ENCODE data around the gene MSI1.
A peak's percentile ranks its signal among the peaks of the same experiment; 100 is the strongest.
"Not testable (repeated sequence)": the region's sequence is repeated elsewhere in the genome, so short reads cannot be mapped to it uniquely, and the experiment has no call there.

MSI1 gene

GRCh38 chr12:120353556-120354317 is 15.2 kb downstream of the MSI1 start:
- DNase-seq: no peak

- DNase-seq: no peak
Measured at GRCh38 chr12:120353136-120353535, 15.8 kb downstream of the MSI1 start.

GRCh38 chr12:120352117-120352516 is 16.8 kb downstream of the MSI1 start:
- no peak for DNase-seq

DNA sequence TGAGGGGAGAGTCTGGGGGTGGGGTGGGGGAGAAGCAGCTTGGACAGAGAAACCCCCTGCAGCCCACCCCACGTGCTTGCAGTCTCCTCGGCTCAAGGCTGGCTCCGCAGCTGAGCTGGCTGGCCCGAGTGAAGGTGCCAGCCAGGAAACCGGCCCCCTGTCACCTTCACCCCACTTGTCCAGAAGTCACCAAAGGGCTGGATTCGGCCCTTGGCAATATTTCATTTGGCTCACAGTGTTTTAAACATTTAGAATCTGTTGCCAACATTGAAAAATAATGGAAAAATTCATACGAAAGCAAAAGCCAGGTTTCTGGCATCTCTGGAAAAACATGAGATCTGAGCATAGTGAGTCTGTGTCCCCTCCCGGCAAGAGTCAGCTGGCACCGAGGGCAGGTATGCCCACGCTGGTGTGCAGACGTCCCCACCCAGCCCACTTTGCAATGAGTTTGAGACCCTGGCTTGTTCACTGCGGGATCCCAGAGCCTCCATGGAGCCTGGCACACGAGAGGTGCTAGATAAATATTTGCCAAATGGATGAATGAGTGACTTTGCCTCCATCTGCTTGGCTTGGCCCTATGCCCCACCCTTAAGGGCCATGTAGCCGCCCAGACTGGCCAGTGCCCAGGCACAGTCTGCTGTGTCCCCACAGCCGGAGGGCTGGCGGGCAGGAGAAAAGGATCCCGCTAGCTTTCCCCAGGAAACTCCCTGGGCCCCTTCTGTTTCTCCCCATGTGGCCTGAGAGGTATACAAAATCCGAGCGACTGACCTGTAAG is 18.2 kb downstream of the MSI1 start:
- DNase-seq: no peak

DNA sequence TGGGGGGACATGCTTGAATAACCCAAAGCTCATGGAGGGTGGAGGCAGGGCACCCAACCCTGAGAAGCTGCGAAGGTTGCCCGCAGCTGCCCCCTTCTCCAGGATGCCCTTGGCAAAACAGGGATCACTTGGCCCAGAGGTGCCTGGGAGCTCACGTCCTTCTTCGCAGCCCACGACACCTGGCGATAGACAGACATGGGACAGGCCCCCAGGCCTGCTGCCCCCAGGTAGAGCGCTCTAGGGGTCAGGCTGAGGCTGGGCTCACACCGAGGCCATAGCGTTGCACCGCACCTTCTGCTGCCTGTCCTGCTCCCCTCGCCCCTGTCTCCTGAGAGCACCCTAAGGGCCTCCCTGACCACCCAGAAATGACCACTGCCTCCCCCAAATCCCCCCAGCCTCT is 21.2 kb downstream of the MSI1 start:
- DNase-seq: no peak

- no peak for DNase-seq
Measured at GRCh38 chr12:120346681-120347080, 22.3 kb downstream of the MSI1 start.

DNA sequence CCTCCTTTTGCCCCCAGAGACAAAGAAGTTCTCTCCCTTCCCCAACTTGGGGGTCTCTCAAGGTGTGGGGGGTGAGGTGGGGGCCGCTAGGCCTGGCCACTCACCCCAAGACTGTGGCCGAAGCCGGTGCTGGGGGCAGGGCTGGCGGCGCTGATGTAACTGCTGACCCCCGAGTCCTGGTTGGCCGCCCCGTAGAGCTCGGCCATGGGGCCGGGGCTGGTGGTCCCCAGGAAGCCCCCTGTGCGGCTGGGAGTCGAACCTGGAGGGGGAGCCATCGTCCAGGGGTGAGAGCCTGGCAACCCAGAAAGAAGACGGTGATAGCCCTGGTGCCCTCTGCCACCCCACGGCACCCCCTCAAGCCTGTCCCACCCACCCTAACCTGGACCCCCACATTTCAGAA is 22.9 kb downstream of the MSI1 start:
- DNase-seq: no peak

GRCh38 chr12:120343692-120344091 is 25.3 kb downstream of the MSI1 start:
- DNase-seq: no peak

GRCh38 chr12:120343039-120343537 is 25.9 kb downstream of the MSI1 start:
- no peak for DNase-seq

- no peak for DNase-seq
Measured at GRCh38 chr12:120342175-120343038, 26.6 kb downstream of the MSI1 start.

DNA sequence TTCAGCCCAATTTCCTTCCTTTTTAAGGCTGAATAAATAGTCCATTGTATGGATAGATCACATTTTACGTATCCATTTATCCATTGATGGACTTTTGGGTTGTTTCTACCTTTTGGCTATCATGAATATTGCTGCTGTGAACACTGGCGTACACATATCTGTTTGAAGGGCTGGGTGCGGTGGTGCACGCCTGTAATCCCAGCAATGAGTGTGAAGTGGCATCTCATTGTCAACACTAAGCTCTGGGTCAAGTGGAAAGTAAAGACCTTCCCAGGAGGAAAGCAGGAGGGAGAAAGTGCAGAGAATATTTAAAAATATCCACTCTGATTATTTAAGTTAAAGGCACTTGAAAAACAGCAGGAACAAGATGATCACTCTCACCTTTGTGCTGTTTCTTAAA is 29.7 kb downstream of the MSI1 start:
- no peak for DNase-seq

GRCh38 chr12:120337730-120338129 is 31.2 kb downstream of the MSI1 start:
- no peak for DNase-seq

DNA sequence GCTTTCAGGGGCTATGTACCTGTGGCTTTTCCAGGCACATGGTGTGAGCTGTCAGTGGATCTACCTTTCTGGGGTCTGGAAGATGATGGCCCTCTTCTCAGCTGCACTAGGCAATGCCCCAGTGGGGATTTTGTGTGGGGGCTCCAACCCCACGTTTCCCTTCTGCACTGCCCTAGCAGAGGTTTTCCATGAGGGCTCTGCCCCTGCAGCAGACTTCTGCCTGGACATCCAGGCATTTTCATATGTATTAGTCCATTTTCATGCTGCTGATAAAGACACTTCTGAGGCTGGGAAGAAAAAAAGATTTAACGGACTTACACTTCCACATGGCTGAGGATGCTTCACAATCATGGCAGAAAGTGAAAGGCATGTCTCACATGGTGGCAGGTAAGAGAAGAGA is 32.6 kb downstream of the MSI1 start:
- DNase-seq: not testable (repeated sequence)

DNA sequence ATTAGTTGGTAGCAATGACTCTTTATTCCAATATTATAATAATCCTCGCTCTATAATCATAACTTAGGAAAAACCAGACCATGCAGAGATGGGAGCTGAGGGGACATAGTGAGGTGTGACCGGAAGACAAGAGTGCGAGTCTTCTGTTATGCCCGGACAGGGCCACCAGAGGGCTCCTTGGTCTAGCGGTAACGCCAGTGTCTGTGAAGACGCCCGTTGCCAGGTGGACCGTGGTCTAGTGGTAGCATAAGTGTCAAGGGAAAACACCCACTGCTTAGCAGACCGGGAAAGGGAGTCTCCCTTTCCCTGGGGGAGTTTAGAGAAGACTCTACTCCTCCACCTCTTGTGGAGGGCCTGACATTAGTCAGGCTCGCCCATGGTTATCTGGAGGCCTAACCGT is 33.5 kb downstream of the MSI1 start:
- DNase-seq: peak; percentile 32 to 80

GRCh38 chr12:120332523-120332922 is 36.4 kb downstream of the MSI1 start:
- no peak for DNase-seq

- DNase-seq: no peak
Measured at GRCh38 chr12:120332041-120332440, 36.9 kb downstream of the MSI1 start.

- DNase-seq: no peak
Measured at GRCh38 chr12:120331390-120331789, 37.6 kb downstream of the MSI1 start.

- DNase-seq: no peak
Measured at GRCh38 chr12:120328228-120328627, 40.7 kb downstream of the MSI1 start.

GRCh38 chr12:120327593-120327992 is 41.4 kb downstream of the MSI1 start, which contains the start of gene PLA2G1B:
Gene PLA2G1B, minus strand, starts transcription at chr12:120327779. Its CDS starts 26 bp downstream, at chr12:120327753.
- no peak for DNase-seq

DNA sequence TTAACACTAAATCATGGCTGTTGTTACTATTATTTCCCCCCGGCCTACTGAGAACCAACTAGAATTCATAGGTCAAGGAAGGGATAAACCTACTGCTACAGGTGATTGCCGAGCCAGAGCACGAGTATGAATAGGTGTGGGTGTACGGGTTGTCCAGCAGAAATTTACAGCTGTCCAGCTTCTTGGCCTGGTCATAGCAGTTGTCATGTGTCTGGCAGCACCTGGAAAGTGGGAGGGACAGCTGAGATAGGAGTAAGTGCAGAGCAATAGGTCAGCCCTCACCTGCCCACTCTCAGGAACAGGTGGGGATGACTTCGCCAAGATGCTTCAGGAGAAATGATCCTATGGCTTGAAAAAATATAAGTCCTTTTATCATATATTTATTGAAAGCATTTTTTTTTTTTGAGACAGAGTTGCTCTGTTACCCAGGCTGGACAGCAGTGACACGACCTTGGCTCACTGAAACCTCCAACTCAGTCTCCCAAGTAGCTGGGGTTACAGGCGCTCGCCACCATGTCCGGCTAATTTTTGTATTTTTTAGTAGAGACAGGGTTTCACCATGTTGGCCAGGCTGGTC is 44.0 kb downstream of the MSI1 start:
- DNase-seq: no peak

GRCh38 chr12:120323772-120324171 is 45.2 kb downstream of the MSI1 start:
- DNase-seq: no peak

DNA sequence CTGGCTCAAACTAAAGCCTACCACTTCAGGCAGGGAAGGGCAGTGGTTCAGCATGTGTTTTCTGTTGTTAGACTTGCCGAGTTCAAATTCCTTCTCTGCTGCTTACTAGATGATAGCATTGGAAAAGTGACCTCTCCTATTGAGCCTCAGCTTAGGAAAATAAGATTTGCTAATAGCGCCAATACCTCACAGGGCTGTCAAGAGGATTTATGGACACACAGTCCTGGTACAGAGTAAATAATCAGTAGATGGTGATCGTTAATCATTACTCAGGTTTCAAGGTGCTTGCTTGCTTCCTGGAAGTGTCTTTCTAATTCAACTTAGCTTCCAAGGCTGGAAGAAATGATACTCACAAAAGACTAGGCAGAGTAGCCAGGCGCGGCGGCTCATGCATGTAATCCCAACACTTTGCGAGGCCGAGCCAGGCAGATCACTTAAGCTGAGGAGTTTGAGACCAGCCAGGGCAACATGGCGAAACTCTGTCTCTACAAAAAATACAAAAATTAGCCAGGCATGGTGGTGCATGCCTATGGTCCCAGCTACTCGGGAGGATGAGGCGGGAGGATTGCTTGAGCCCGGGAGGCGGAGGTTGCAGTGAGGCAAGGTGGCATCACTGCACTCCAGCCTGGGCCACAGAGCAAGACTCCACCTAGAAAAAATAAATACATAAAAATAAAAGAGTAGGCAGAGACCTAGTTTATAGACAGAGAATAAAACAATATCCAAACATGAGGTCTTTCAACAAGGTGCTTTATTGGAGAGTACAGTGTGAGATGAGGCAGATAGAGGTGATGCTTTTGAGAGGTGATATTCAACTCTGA is 47.4 kb downstream of the MSI1 start:
- DNase-seq: no peak
